HFFc6 (cell line): ENCODE results near the gene UPK3B. TPM values are rescaled to one million over a fixed set of nuclear protein-coding genes. Genes with fewer than 3 reads are reported as not detected.
A peak's percentile ranks its signal among the peaks of the same experiment; 100 is the strongest.
"Not testable (repeated sequence)": the region's sequence is repeated elsewhere in the genome, so short reads cannot be mapped to it uniquely, and the experiment has no call there.

ENCODE experiments used
- DNase-seq: peaks from one replicate; pipeline ENCODE4 v3.0.0-alpha.2; 2018
- H3K27ac Mint-ChIP-seq: 2 replicates; pipeline ENCODE4 v1.8.0; 2020; ENCODE audit warnings: mild to moderate bottlenecking, mixed read lengths
- H3K27me3 Mint-ChIP-seq: 2 replicates; pipeline ENCODE4 v1.8.0; 2021; ENCODE audit warnings: mild to moderate bottlenecking, moderate library complexity, mixed read lengths; ENCODE audit not compliant: insufficient read depth
- H3K36me3 Mint-ChIP-seq: 2 replicates; pipeline ENCODE4 v1.8.0; 2021; ENCODE audit warnings: low read depth, mixed read lengths
- H3K4me1 Mint-ChIP-seq: 2 replicates; pipeline ENCODE4 v1.8.0; 2020; ENCODE audit warnings: low read depth, mixed read lengths
- H3K4me3 Mint-ChIP-seq: 2 replicates; pipeline ENCODE4 v1.8.0; 2020; ENCODE audit warnings: mild to moderate bottlenecking, moderate library complexity, mixed read lengths
- H3K9me3 Mint-ChIP-seq: 2 replicates; pipeline ENCODE4 v1.8.0; 2020; ENCODE audit warnings: mild to moderate bottlenecking, mixed read lengths
- long read RNA-seq: library from polyadenylated mRNA; unstranded; transcript quantifications from one replicate; pipeline ENCODE4 v2.0.0, GENCODE V29; 2019
- total RNA-seq, 6 experiments: library from RNA; stranded (reverse); fragmentation: NEBNext Ultra II Directional; extraction: Animal tissue kit (Norgen Biotek cat#: 25700); gene quantifications; 2 replicates in 1 of 6; 3 replicates in 5 of 6; pipeline ENCODE4 v1.2.3, GENCODE V29; 2021
- TF ChIP-seq, protein P1 (sequence below): fragments of 200-600 bp; sonication (generic); IDR thresholded peaks from 2 replicates; pipeline ENCODE4 v1.5.0; 2021; ENCODE audit warnings: antibody characterized with exemption, mild to moderate bottlenecking

The UPK3B gene
- total RNA-seq: under 1 TPM in 1 of 6 experiments, not detected in 5; 0.41 TPM
- long read RNA-seq: 0 reads

DNA sequence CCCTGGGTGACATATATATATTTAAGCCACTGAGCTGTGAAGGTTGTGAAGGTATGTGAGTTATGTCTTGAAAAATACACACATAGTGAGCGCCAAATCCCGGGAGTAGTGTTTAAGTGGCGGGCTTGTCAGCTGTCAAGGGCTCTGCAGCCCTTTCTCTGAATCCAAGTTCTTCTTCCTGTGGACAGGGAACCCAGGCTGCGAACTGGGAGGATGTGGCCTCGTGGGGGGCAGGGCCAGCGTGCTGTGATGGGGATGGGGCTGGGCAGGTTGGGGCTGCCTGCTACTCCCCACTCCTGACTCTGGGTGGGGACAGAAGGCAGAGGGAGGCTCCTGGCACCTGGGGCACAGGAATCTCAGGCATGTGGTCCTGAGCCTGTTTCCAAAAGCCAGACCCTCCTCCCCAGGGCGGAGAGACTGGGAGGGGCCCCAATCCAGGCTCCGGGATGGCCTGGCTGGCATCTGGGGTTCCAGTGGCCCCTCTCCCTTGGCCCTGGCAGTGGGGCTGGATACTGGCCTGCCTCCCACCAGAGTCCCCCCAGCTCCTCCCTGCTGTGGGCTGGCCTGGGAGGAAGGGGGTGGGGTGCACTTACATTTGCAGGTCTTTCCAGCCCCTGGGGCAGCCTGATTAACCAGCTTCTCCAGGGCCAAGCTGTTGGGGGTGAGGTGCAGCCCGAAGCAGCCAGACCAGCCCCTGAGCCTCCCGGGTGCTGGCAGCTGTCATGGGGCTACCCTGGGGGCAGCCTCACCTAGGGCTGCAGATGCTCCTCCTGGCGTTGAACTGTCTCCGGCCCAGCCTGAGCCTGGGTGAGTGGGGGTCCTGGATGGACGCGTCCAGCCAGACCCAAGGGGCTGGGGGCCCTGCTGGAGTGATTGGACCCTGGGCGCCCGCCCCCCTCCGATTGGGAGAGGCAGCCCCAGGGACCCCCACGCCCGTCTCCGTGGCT is at the start of gene UPK3B:
TSS of gene UPK3B (plus strand) at position 622 of the 947 bp plus-strand sequence. CDS start at position 723, 101 bp downstream.
- no peak within 1 kb of the TSS for H3K27ac Mint-ChIP-seq
- H3K27me3 Mint-ChIP-seq: no peaks in the 10 kb centered on the region; the same call in 1 of the 2 replicates
- H3K36me3 Mint-ChIP-seq: peaks cover 5% of the 10 kb centered on the region
- no peak within 1 kb of the TSS for H3K4me3 Mint-ChIP-seq
- TF ChIP-seq, protein P1, sequence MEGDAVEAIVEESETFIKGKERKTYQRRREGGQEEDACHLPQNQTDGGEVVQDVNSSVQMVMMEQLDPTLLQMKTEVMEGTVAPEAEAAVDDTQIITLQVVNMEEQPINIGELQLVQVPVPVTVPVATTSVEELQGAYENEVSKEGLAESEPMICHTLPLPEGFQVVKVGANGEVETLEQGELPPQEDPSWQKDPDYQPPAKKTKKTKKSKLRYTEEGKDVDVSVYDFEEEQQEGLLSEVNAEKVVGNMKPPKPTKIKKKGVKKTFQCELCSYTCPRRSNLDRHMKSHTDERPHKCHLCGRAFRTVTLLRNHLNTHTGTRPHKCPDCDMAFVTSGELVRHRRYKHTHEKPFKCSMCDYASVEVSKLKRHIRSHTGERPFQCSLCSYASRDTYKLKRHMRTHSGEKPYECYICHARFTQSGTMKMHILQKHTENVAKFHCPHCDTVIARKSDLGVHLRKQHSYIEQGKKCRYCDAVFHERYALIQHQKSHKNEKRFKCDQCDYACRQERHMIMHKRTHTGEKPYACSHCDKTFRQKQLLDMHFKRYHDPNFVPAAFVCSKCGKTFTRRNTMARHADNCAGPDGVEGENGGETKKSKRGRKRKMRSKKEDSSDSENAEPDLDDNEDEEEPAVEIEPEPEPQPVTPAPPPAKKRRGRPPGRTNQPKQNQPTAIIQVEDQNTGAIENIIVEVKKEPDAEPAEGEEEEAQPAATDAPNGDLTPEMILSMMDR: no peak
- H3K9me3 Mint-ChIP-seq: no peaks in the 10 kb centered on the region
- no peak for DNase-seq
- no peaks in the 10 kb centered on the region for H3K4me1 Mint-ChIP-seq

DNA sequence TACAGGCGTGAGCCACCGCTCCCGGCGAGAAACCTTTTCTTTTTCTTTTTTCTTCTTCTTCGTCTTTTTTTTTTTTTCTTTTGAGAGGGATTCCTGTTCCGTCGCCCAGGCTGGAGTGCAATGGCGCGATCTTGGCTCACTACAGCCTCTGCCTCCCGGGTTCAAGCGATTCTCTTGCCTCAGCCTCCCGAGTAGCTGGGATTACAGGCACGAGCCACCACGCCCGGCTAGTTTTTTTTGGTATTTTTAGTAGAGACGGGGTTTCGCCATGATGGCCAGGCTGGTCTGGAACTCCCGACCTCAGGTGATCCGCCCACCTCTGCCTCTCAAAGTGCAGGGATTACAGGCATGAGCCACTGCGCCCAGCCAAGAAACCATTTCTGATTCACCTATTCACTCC is 49.6 kb upstream of the UPK3B start:
- not testable (repeated sequence) for H3K27ac Mint-ChIP-seq, DNase-seq, H3K27me3 Mint-ChIP-seq, H3K4me1 Mint-ChIP-seq, H3K4me3 Mint-ChIP-seq, H3K36me3 Mint-ChIP-seq, H3K9me3 Mint-ChIP-seq

DNA sequence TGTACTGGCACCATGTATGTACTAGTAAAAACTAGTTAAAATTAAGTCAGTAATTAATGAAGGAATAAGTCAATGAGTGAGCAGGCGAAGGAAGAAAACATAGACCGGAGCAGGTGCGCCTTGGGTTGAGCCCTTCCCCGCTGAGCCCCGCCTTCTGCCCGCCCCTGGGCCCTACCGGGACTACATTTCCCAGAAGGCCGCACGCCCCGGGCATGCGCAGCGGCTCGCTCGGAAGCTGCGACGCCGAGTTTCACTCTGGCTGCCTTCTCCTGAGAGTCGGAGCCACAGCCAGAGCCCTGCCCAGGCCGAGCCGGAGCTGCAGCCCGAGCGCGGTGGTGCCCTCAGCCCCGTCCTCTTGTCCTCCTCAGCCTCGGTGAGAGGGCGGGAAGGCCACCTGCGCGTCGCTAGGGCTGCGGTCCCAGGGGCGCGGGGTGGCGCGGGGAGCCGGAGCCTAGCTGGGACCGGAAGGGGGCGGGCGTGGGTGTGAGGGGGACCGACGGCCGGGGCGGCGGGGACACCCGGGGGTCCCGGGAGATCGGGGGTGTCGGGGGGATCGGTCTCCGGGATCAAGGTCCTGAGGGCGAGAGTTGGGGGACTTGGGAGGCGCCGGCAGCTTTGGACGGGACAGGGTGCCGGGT is 48.8 kb upstream of the UPK3B start, which contains the start of gene DTX2:
TSS of gene DTX2 (plus strand) at position 246 of the 638 bp plus-strand sequence. CDS start 18,801 bp downstream, outside the sequence.
- not testable (repeated sequence) for H3K4me1 Mint-ChIP-seq, DNase-seq, H3K27me3 Mint-ChIP-seq, H3K36me3 Mint-ChIP-seq, H3K9me3 Mint-ChIP-seq, H3K27ac Mint-ChIP-seq, H3K4me3 Mint-ChIP-seq
- TF ChIP-seq, protein P1: 0 out of 2 replicates have a peak, but pooled peaks have one; percentile 14

DNA sequence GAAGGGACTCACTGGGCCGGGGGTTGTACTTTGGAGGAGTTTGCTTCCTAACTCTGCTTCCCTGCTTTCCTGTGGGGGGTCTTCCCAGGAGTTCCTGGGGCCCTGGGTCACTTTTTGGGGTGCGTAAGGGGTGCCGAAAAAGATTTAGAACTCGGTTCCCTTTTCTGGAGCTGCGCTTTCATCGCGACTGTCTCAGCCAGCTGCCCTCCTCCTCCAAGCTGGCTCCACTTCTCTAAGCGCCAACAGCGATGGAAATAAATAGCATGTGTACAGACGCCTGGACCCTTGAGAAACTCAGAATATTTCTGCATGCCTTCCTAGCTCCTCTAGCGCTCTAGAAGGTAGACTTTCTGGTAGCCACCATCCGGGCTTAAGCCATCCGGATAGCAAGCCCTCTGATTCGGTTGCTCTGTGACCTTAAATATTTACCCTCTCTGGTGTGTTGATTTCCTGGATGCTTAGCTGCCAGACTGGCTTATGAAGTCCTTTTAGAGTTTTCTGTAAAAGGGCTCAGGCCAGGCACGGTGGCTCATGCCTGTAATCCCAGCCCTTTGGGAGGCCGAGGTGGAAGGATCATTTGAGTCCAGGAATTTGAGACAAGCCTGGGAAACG is 48.0 kb upstream of the UPK3B start:
- H3K4me1 Mint-ChIP-seq, H3K27ac Mint-ChIP-seq, DNase-seq, H3K9me3 Mint-ChIP-seq, H3K4me3 Mint-ChIP-seq, H3K36me3 Mint-ChIP-seq, H3K27me3 Mint-ChIP-seq: not testable (repeated sequence)

DNA sequence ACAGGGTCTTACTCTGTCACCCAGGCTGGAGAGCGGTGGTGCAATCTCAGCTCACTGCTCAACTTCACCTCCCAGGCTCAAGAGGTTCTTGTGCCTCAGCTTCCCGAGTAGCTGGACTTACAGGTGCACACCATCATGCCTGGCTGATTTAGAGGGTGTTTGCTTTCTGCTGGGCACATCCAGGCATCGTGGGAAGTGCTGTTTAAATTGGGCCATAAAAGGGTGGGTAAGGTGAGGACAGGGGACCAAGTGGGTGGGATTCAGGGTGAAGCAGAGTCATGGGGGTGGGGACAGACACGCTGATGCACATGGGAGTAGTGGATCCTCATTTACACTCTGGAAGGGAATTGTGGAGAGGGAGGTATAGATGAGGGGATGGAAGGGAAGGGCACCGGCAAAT is 45.4 kb upstream of the UPK3B start:
- H3K27ac Mint-ChIP-seq, H3K27me3 Mint-ChIP-seq, H3K4me1 Mint-ChIP-seq, H3K4me3 Mint-ChIP-seq, DNase-seq, H3K9me3 Mint-ChIP-seq, H3K36me3 Mint-ChIP-seq: not testable (repeated sequence)

DNA sequence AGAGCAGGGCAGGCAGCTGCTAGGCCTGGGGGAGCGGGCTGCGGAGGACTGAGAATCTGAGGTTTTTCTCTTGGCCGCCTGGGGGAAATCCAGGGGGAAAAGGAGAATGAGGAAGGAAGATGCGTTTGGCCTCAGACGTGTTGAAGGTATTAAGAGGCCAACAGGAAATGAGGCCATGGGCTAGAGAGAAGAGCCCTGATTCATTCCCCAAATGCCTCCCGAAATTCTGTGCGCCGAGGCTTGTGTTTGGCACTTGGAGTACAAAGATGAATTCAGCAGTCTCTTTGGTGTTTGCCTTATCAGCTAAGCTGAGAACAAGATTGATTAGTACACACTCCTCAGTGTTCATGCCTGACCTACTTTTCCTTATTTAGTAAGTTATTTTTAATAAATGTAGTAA is 44.4 kb upstream of the UPK3B start:
- not testable (repeated sequence) for H3K27ac Mint-ChIP-seq, H3K27me3 Mint-ChIP-seq

DNA sequence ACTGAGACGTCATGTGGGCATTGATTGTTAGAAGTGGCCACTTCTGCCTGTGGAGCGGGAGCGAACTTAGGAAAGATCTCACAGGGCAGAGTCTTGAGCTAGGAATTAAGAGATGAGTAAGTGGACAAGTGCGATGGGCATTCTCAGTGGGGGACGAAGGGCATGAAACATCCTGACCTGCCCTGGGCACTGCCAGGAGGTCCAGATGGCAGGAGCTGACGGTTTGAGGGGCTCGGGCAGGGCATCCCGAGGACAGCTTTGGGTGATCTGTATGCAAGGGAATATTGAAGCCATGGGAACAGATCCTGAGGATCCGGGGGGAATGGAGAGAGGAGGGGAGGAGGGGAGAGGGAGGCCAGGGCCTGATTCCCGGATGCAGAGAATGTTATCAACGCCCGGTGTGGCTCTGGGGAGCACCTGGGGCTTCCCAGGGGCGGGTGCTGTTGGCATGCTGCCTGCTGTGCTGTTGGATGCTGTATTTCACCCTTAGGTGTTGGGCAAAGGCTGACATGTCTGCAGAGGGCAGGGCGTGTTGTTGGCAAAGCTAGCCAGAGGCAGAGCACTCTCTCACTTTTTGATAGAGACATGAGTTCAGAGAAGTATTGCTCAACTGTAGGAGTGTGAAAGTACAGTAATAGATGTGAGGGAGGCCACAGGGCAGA is 42.5 kb upstream of the UPK3B start:
- H3K4me3 Mint-ChIP-seq, H3K9me3 Mint-ChIP-seq, H3K36me3 Mint-ChIP-seq: not testable (repeated sequence)

More for the DNA sequence above, 44.4 kb upstream of the UPK3B start:
- H3K4me3 Mint-ChIP-seq, H3K9me3 Mint-ChIP-seq, H3K36me3 Mint-ChIP-seq, H3K4me1 Mint-ChIP-seq, DNase-seq: not testable (repeated sequence)

DNA sequence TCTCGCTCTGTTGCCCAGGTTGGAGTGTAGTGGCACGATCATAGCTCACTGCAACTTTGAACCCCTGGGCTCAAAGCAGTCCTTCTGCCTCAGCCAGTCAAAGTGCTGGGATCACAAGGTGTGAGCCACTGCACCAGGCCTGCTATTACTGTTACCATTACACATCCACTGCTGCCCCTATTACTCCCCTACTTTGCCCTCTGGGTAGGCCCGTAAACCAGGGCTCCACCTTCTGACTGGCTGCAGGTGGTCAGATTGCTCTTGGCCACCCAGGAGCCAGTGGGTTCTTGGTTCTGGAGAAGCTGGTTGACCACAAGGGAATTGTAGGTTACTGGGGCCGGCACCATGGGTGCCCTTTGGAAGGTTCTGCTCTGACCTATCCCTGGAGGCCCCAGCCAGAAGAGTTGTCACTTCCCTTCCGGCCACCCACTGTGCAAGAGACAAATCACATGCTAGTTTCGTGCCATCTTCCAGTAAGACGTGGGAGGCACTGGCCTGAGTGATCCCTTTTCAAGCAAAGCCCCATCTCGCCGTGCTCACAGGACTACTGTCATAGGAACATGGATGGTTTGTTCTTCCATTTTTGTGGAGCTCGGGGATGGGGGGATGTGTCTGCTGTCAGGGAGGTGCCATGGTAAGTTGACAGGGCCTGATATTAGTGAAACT is 38.7 kb upstream of the UPK3B start:
- DNase-seq, H3K9me3 Mint-ChIP-seq, H3K27ac Mint-ChIP-seq, H3K4me3 Mint-ChIP-seq, H3K36me3 Mint-ChIP-seq, H3K27me3 Mint-ChIP-seq, H3K4me1 Mint-ChIP-seq: not testable (repeated sequence)

More for the DNA sequence above, 42.5 kb upstream of the UPK3B start:
- not testable (repeated sequence) for H3K27ac Mint-ChIP-seq, DNase-seq, H3K27me3 Mint-ChIP-seq, H3K4me1 Mint-ChIP-seq

DNA sequence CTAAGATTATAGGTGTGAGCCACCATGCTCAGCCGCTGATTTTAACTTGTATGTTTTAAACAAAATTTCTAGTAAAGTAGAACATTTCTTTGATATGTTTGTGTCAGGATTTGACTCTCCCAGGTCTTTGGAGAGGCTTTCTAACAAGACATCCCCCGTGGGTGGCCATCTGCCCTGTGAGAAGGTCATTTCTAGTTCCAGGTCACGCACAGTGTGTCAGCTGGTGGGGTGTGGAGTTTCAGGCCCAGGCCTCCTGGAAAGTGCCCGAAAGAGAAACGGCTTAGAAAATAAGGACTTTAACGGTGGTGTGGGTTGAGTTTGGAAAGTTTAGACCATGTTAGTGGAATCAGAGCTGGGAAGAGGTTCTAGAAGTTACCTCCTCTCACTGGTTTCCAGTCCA is 37.3 kb upstream of the UPK3B start:
- H3K4me1 Mint-ChIP-seq, H3K9me3 Mint-ChIP-seq, H3K27ac Mint-ChIP-seq, H3K36me3 Mint-ChIP-seq, DNase-seq, H3K4me3 Mint-ChIP-seq, H3K27me3 Mint-ChIP-seq: not testable (repeated sequence)

DNA sequence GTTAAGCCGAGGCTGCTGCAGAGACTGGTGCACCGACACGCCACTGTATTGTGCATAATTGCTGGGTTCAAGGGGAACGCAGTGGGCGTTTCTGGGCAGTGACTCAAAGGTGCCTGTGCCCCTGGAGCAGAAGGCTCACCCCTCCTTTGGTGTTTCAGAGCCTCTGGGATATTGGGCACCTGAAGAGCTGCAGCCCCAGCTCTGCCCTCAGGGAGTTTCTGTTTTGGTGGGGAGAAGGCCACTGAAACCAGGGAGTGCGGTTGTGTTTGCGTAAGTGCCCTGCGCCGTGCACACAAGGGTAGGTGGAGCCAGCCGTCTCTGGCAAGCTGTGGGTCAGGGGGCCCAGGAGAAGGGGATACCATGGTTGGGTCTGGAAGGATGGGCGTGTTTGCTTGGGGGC is 34.1 kb upstream of the UPK3B start:
- H3K36me3 Mint-ChIP-seq, H3K27me3 Mint-ChIP-seq, DNase-seq, H3K4me3 Mint-ChIP-seq, H3K27ac Mint-ChIP-seq, H3K9me3 Mint-ChIP-seq, H3K4me1 Mint-ChIP-seq: not testable (repeated sequence)
